Right renal pelvis (tissue), 4 donors: Measurements from ENCODE around the gene CLIC4. TPM values are rescaled to one million over a fixed set of nuclear protein-coding genes. Genes with fewer than 3 reads are reported as not detected.
"Not testable (repeated sequence)": the region's sequence is repeated elsewhere in the genome, so short reads cannot be mapped to it uniquely, and the experiment has no call there.

Experiments used
- DNase-seq, 4 donors: peaks; one replicate each; pipeline ENCODE4 v3.0.0-alpha.2; 2013; ENCODE audit warnings: low read depth in 4 of 4, low spot score in 3 of 4, missing footprints in 1 of 4
- polyA plus RNA-seq, 4 donors: library from polyadenylated mRNA; unstranded; fragments of 120-200 nt; gene quantifications; one replicate each; pipeline ENCODE4 v1.2.1, GENCODE V29; 2013; ENCODE audit not compliant: insufficient read length in 4 of 4

CLIC4 gene
- polyA plus RNA-seq, 4 donors = 183 to 230 (median 222) TPM

DNA sequence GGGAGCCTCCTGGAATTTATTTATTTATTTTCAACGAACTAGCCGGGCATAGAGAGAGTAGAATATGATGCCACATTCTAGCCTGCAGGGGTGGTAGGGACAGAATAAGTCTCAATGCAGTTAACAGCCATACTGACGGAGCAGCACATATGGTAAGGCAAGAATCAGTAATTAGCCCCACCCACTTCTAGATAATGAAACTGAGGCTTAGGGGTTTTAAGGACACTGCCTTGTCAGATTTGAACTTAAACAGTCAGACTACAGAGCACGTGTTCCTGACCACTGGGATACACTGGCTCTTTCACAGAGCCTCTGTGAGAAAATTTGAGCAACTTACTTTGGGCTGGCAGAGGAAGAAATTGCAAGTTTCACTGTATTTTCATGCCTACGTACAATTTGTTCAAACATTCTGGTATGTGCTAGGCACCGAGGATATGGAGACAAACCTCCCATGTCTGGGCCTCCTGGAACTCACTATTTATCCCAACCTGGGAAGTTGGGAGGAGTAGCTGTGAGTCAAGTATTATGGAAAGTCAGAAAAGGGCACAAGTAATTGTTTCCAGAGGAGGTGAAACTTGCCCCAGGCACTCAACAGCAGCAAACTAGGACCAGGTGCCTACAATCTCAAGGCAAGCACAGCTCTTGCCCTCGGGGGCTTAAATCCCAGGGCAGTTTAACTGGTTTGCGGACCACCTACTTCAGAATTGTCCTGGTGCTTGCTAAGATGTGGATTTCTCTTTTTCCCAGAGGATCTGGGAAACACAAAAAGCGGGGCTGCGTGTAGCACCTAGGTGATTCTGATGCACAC lies 1.6 kb upstream of the CLIC4 start:
- DNase-seq = no peak

DNA sequence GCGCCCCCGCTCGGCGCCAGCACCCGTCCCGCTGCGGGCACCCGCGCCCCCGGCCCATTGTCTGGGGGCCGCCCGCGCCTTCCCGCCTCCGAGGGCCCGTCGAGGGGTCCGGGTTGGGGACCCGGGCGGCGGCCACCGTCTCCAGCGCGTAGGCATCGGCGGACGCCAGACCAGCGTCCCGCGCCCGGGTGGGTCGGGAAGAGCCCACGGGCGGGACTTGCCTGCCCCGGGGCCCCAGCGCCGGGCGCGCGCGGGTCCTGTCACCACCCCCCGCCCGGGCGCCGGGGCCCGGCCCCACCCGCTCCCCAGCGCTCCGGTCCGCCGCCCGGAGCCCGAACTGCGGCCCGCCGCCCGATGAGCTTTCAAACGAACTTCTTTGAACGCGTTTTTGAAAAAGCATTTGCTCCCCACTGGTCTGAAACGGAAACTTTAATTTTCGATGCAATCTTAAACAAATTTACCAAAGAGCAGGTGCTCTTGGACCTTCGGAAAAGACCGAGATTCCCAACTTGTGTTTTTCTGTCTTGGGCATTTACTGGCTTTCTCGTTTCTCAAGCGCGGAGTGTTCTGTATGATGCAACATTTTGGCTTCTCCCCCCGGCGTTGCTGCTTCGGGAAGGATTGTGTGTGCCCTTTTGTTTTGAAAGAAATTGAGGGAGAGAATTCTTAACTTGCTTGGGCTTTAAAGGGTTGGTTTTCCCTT lies 615 bp downstream of the CLIC4 start:
- DNase-seq = no peak

DNA sequence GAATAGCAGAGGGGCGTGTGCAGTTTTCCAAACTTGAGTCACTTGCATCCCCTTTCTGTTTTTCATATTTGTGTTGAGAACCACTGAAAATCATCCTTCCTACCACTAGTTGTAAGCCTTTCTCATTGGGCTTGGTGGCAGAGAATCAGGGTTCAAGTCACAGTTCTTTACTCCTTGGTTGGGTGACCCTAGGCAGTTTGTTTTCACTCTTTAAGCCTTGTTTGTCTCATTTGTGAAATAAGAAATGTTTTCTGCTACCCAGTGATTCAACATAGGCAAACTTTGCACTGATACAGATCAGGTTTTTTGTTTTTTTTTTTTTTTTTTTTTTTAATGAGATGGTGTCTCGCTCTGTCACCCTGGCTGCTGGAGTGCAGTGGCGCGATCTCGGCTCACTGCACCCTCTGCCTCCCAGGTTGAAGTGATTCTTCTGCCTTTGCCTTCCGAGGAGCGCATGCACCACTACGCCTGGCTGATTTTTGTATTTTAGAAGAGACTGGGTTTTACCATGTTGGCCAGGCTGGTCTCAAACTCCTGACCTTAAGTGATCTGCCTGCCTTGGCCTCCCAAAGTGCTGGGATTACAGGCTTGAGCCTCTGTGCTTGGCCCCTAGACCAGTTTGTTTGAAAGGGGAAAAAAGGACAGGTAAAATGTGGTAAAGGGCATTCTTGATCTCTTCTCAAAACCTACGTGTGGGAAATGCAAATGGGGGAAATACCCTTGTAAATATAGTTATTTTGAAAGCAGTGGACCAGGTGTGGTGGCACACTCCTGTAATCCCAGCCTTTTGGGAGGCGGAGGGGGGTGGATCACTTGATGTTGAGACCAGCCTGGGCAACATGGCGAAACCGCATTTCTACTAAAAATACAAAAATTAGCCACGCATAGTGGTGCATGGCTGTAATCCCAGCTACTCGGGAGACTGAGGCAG lies 3.2 kb downstream of the CLIC4 start:
- DNase-seq = no peak

DNA sequence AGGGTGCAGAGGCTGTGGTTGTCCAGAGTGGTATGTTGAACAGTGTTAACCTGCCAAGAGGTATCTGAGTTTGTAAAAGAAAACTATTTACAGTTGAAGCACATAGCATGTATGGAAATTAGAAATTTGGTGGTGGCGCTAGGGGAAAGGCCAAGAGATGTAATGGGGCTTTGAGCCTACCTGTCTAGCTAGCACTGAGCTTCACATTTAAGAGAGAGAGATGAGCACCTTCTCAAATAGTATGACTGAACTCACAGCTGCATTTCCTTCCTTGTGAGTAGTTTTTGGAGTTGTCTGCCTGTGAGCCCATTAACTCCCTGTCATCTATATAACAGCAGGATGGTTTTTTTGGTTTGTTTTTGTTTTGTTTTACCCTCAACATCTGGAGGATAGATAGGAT lies 4.0 kb downstream of the CLIC4 start:
- no peak for DNase-seq

DNA sequence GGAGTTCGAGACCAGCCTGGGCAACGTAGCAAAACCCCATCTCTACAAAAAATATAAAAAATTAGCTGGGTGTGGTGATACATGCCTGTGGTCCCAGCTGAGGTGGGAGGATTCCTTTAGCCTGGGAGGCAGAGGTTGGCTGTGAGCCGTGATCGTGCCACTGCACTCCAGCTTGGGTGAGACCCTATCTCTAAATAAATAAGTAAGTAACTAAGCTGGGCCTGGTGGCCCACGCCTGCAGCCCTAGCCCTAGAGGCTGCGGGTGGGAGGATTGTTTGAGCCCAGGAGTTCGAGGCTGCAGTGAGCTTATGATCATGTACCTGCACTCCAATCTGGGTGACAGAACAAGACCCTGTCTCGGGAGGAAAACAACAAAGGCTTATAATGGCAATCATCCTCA lies 4.6 kb downstream of the CLIC4 start:
- DNase-seq = no peak

DNA sequence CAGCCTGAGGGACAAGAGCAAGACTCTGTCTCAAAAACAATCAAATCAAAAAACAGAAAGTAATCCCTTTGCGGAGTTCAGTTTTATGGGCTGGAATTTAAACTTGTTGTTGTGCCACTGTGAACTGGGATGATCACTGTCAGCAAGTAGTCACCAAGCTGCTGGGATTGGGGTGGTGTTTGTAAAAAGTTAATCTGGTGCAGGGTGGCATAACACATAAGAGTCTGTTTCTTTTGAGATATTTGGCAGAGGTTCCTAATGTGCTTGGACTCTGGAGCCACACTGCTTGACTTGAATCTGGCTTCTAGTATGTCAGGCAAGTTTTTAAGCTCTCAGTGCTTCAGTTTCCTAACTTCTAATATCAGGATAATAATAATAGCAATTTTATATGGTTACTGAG lies 6.6 kb downstream of the CLIC4 start:
- no peak for DNase-seq

DNA sequence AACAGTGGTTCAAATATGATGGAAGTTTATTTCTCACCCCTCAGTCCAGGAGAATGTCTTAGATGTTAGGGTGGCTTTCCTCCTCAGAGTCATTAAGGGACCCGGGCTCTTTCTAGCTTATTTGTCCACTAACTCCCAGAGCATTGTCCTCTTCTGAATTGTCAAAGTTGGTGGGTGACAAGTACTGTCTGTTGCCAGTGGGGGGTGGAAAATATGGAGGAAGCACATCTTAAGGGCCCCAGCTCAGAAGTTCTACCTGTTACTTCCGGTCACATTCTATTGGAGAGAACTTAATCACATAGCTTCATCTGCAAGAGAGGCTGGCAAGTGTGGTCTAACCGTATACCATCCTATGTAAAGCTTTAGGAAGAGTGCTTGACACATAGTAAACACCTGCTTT lies 7.1 kb downstream of the CLIC4 start:
- DNase-seq = no peak

DNA sequence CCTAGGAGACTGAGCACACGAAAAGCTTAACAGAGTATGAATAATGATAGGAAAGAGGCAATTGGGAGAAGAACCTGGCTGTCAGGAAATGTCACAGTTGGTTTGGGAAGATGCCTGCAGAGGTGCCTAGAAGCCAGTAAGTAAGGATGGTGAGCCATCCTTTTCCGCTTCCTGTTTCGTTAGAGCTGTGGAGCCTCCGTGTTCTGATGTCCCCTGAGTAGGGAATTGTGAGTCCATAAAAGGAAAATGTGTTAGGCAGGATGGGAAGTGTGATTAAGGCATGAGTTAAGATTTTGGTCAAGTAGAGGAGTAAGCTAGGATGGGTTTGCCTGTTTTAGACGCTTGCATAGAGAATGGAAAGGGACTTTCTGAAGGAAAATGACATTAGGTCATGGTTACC lies 9.0 kb downstream of the CLIC4 start:
- DNase-seq = no peak

DNA sequence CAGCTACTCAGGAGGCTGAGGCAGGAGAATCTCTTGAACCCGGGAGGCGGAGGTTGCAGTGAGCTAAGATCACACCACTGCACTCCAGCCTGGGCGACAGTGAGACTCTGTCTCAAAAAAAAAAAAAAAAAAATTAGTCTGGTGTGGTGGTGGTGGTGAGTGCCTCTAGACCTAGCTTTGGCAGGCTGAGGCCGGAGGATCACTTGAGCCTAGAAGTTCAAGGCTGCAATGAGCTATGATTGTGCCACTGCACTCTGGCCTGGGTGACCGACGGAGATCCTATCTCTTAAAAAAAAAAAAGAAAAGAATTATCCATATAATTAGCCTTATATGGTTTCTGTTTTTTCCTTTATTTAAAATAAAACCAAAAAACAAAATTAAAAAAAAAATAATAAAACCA lies 10.1 kb downstream of the CLIC4 start:
- not testable (repeated sequence) for DNase-seq

DNA sequence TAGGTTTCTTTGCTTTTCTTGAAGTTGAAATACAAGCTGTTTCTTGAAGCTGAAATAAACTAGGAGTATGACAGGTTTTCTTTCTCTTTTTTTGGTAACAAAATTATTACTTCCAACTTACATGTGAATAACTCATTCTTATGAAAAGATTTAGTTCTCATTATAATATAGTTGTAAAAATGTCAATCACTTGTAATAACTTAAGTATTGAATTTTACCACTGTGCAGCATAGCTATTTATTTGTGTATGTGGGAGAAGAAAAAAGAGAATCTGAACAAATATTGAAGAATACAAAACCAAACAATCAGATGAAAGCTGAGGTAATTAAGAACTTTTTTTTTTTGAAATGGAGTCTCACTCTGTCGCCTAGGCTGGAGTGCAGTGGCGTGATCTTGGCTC lies 11.1 kb downstream of the CLIC4 start:
- no peak for DNase-seq

DNA sequence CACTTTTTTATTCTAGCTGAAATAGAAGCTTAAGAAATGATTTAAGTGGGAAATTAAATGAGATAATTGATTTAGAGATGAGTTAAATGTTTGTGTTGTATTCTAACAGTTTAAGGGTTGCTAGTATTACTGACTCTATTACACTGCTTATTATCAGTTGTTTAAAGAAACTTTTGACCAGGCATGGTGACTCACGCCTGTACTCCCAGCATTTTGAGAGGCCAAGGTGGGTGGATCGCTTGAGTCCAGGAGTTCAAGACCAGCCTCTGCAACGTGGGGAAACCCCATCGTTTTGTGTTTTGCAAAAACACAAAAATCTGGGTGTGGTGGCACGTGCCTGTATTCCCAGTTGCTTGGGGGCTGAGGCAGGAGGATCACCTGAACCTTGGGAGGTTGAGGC lies 14.2 kb downstream of the CLIC4 start:
- DNase-seq = no peak

DNA sequence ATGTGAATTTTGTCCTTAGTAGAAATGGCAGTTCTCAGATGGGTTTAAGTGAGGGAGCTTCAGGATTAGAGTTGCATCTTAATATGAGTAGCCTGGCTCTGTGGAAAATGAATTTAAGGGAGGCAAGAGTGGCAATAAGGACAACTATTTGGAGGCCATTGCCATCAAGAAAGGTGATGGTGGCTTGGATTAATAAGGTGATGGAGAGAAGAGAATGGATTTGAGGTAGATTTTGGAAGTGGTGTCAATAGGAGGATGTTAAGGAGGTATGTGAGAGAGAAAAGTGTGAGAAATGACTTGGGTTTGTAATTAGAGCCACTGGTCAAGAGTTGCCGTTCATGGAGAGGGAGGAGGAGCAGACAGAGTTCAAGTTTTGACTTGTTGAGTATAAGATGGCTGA lies 16.3 kb downstream of the CLIC4 start:
- DNase-seq = no peak

DNA sequence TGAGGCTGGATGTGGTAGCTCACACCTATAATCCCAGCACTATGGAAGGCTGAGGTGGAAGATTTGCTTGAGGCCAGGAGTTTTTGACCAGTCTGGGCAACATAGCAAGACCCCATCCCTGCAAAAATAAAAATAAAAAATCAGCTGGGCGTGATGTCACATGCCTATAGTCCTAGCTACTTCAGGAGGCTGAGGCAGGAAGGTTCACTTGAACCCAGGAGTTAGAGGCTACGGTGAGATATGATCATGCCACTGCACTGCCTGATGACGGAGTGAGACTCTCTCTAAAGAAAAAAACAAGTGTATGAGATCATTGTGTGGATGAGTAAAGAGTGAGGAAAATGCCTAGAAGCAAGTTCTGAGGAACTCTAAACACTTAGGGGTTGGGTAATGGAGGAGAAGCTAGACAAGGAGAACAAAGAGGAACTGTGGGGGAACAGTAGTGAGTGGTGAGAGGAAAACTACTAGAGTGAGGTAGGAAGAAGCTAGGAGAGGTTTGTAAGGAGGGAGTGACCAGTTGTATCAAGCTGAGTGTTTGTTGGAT lies 17.0 kb downstream of the CLIC4 start:
- no peak for DNase-seq

DNA sequence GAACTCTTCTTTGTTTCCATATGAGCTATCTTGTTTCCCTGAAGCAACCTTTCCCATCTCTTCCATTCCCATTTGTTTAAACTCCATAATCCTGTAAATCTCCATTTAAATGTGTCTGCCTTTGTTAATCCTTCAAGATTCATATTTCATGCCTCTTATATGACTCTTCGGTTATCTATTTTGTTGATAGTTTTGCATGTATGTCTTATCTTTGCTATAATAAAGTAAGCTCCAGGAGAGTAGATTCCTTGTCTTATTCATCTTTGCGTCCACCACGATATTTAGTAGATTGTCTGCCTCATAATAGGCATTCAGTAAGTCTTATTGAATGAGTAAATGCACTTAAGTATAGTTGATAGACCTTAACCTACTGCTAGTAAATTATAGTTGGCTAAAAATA lies 18.4 kb downstream of the CLIC4 start:
- DNase-seq = no peak

DNA sequence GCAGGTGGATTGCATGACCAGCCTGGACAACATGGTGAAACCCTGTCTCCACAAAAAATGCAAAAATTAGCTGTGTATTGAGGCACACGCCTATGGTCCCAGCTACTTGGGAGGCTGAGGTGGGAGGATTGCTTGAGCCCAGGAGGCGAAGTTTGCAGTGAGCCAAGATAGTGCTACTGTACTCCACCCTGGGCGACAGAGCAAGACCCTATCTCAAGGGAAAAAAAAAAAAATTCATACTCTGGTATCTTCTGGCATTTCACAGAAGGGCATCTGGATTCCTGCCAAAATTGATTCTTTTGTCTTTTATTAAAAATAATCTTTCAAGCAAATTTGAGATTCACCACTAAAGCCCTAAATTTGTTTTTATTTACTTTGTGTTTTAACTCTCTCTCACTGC lies 19.2 kb downstream of the CLIC4 start:
- DNase-seq = no peak

DNA sequence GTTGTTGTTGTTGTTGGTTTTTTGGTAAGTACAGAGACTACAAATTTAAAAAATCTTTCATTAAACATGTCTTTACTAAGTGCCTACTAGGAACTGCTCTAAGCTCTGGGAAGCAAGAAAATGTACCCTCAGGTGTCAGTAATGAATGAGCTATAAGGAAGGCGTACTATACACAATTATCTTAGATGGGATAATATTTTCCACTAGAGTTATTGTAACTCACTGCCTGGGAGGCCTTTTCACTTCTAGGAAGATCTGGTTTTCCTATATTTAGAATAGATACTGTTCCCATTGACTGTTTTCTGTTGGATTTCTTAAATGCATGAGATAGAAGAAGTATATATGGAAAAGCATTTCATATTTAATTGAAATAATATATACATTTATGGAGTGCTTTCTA lies 19.6 kb downstream of the CLIC4 start:
- DNase-seq = no peak

DNA sequence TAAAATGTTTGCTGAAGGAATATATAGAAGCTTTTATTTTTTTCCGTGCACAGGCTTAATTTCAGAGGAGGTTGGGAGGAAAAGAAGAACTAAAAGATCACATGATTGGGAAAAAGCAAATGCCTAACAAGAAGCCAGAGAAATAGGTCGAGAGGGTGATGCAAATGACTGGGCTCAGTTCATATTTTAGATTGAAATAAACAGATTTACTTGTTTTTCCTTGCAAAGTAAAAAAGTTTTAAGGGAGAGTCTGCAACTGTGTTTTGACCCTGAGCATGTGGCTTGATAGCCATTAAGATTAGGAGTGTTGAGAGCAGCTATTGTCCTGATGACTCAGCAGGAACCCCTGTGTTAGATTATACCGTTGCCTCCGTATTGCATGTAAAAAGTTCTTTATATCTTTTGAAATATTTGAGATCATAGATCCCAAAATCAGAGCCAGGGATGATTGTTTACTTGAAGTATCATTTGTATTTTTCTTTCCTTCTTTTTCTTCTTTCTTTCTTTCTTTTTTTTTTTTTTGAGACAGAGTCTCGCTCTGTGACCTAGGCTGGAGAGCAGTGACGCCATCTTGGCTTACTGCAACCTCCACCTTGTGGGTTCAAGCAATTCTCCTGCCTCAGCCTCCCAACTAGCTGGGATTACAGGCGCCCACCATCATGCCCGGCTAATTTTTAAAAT lies 20.2 kb downstream of the CLIC4 start:
- no peak for DNase-seq

DNA sequence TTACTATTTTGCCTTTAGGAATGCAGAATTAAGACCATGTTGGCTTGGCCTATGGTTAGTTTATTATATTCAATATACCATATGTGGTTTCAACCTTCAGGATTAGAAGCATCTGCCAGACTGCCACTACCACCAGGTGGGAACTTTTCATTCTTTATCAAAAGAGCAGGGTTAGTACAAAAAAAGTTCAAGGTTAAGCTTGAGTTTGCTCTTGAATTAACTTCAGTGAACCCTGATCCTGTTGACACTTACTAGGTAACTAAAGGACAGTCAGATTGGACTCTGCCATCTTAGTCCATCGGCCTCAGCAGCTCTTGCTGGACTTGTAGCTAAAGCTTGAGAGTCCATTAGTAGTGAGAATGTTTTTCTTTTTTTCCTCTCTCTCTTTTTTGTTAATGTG lies 22.1 kb downstream of the CLIC4 start:
- DNase-seq = no peak

DNA sequence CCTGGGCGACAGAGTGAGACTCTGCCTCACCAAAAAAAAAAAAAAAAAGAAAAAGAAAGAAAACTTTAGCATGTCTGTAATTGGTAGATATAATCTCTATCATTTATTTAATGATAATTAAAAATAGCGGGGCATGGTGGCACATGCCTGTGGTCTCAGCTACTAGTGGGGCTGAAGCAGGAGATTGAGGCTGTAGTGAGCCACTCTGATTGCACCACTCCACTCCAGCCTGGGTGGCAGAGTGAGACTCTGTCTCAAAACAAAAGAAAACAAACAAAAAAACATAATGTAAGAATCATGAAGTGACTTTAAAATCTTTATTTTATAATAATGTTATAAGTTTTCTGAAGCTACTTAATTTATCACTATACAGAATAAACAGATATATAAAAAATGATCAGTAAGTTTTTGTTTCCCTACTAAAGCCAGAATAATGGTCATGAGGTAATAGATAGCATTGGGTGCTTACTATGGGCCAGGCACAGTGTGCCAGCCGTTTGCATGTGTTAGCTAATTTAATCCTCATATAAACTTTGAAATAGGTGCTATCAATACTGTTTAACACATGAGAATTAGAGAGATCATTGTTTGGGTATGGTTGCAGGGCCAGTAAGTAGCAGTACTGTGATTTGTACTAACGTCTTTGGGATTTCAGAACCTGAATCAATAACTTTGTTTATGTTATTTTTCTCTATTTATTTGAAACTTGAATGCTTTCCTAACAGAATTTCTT lies 23.8 kb downstream of the CLIC4 start:
- DNase-seq = no peak
